ENCODE measurements around the gene RPP25.

DNA sequence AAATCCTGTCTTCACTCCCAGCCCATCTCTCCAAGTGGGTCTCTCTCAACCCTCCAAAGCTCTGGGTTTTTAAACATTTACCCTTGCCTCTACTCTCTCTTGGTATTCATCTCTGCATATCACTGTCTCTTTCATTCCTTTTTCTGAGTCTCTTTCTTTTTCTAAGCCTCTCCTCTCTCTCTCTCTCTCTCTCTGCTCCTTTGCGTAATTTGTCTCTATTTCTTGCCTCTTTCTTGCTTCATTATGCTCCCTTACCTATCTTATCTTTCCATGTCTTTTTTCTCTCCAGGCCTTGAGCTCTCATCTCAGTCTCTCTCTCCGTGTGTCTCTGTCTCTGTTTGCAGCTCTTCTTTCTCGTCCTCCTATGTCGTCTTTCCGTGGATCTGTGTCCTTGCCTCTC lies 38.1 kb upstream of the RPP25 start:
- TF ChIP-seq MIER3 (CRISPR knock-in tag; IDR thresholded peaks at IDR 0.05; ENCODE audit: borderline replicate concordance) (no peak), MEIS1 (CRISPR knock-in tag; IDR thresholded peaks at IDR 0.05; ENCODE audit: borderline replicate concordance) (no peak), IRF1 (CRISPR knock-in tag; IDR thresholded peaks at IDR 0.05; ENCODE audit: low read depth) (no peak), SRF (IDR thresholded peaks at IDR 0.05; ENCODE audit: low read depth, low read length) (no peak), ZMAT5 (CRISPR knock-in tag; IDR thresholded peaks at IDR 0.05; ENCODE audit: borderline replicate concordance, low read depth) (no peak)
- TF ChIP-seq, protein P1, sequence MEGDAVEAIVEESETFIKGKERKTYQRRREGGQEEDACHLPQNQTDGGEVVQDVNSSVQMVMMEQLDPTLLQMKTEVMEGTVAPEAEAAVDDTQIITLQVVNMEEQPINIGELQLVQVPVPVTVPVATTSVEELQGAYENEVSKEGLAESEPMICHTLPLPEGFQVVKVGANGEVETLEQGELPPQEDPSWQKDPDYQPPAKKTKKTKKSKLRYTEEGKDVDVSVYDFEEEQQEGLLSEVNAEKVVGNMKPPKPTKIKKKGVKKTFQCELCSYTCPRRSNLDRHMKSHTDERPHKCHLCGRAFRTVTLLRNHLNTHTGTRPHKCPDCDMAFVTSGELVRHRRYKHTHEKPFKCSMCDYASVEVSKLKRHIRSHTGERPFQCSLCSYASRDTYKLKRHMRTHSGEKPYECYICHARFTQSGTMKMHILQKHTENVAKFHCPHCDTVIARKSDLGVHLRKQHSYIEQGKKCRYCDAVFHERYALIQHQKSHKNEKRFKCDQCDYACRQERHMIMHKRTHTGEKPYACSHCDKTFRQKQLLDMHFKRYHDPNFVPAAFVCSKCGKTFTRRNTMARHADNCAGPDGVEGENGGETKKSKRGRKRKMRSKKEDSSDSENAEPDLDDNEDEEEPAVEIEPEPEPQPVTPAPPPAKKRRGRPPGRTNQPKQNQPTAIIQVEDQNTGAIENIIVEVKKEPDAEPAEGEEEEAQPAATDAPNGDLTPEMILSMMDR (CRISPR knock-in tag; IDR thresholded peaks at IDR 0.05): no peak

Data from HepG2 (cell line).